Endothelial cell of umbilical vein (primary cell): ENCODE data around the gene ARG2. TPM values are rescaled to one million over a fixed set of nuclear protein-coding genes. Genes with fewer than 3 reads are reported as not detected.

Experiments used
- BruUV-seq: library from RNA; stranded (reverse); fragments of 400-500 nt; replicated peaks from 2 replicates; lab custom pipeline; 2021; lab: Mats Ljungman, UMichigan
- CTCF ChIA-PET: fragments of 300-600, 350-600 bp; sonication (Branson Sonifier 250); formaldehyde crosslinking; loops from one replicate; lab custom pipeline; 2021; ENCODE audit warnings: antibody characterized with exemption, inconsistent platforms; lab: Charles Lee
- POLR2A ChIA-PET: fragments of 300-600, 350-600 bp; sonication (Branson Sonifier 250); formaldehyde crosslinking; loops from one replicate; lab custom pipeline; 2021; ENCODE audit warnings: antibody characterized with exemption, inconsistent platforms; lab: Charles Lee
- DNase-seq: peaks from one replicate; pipeline ENCODE4 v3.0.0-alpha.2; 2011; ENCODE audit warnings: low read depth, low spot score
- FAIRE-seq: peaks from 2 replicates; lab custom pipeline; 2011; peaks lifted over from hg19 to GRCh38; lab: Jason Lieb, UNC
- H2AFZ ChIP-seq: 2 replicates; pipeline ENCODE4 v1.6.0; 2012; ENCODE audit warnings: low read depth, low read length, control low read depth, inconsistent platforms
- H3K27ac ChIP-seq: 2 replicates; pipeline ENCODE4 v1.5.1; 2011; ENCODE audit warnings: low read depth, mild to moderate bottlenecking, control low read depth, low read length, moderate library complexity; ENCODE audit not compliant: insufficient read depth
- H3K27me3 ChIP-seq, 2 experiments: 2 replicates each; pipeline versions ENCODE4 v1.6.0 to v1.6.1; 2011; ENCODE audit warnings: low read length in 2 of 2, mixed read lengths in 1 of 2; ENCODE audit not compliant: control insufficient read depth in 2 of 2, insufficient read depth in 2 of 2
- H3K36me3 ChIP-seq, 2 experiments: 2 replicates in 1 of 2; 3 replicates in 1 of 2; pipeline ENCODE4 v1.5.1; 2011; ENCODE audit warnings: low read length in 2 of 2, mild to moderate bottlenecking in 1 of 2, moderate library complexity in 1 of 2; ENCODE audit not compliant: control insufficient read depth in 2 of 2, insufficient read depth in 2 of 2; ENCODE audit errors: extremely low read depth in 1 of 2
- H3K4me1 ChIP-seq: 3 replicates; pipeline ENCODE4 v1.5.1; 2011; ENCODE audit warnings: mild to moderate bottlenecking, low read length; ENCODE audit not compliant: control insufficient read depth, insufficient read depth; ENCODE audit errors: extremely low read depth
- H3K4me2 ChIP-seq: 2 replicates; pipeline ENCODE4 v1.6.1; 2011; ENCODE audit warnings: low read length, control low read depth, mixed read lengths; ENCODE audit not compliant: insufficient read depth
- H3K4me3 ChIP-seq, 3 experiments: fragments of 200-600 bp in 1 of 3; sonication (generic), shearing (Covaris generic) in 1 of 3; replicated peaks in 1 of 3; 2 replicates each; pipeline ENCODE4 v1.5.1; 2011 to 2016; ENCODE audit warnings: control low read depth in 3 of 3, low read length in 3 of 3, mild to moderate bottlenecking in 2 of 3, inconsistent platforms in 1 of 3, low read depth in 1 of 3, moderate library complexity in 1 of 3; ENCODE audit not compliant: insufficient read depth in 1 of 3
- H3K79me2 ChIP-seq: 2 replicates; pipeline ENCODE4 v1.6.0; 2012; ENCODE audit warnings: low read length, inconsistent platforms; ENCODE audit not compliant: control insufficient read depth, insufficient read depth
- H3K9ac ChIP-seq: replicated peaks from 2 replicates; pipeline ENCODE3; 2011; ENCODE audit warnings: low read length, control low read depth; ENCODE audit not compliant: insufficient read depth; ENCODE audit errors: extremely low read depth
- H3K9me1 ChIP-seq: replicated peaks from 3 replicates; pipeline ENCODE4 v1.6.0; 2011; ENCODE audit warnings: mild to moderate bottlenecking, low read length; ENCODE audit not compliant: control insufficient read depth, insufficient read depth; ENCODE audit errors: extremely low read depth
- H3K9me3 ChIP-seq: replicated peaks from 2 replicates; pipeline ENCODE4 v1.5.1; 2012; ENCODE audit warnings: low read length, inconsistent platforms; ENCODE audit not compliant: control insufficient read depth, insufficient read depth
- H4K20me1 ChIP-seq: replicated peaks from 2 replicates; pipeline ENCODE3; 2011; ENCODE audit warnings: mild to moderate bottlenecking, low read length; ENCODE audit not compliant: control insufficient read depth, insufficient read depth; ENCODE audit errors: extremely low read depth
- EZH2 ChIP-seq: IDR thresholded peaks from 2 replicates; pipeline ENCODE4 v1.6.1; 2012; ENCODE audit warnings: borderline replicate concordance, low read depth, mild to moderate bottlenecking, moderate library complexity, low read length, inconsistent platforms; ENCODE audit not compliant: severe bottlenecking
- FOS ChIP-seq: IDR thresholded peaks from 2 replicates; pipeline ENCODE4 v1.6.1; 2011; ENCODE audit warnings: mild to moderate bottlenecking, low read length, moderate library complexity, borderline replicate concordance; ENCODE audit not compliant: insufficient read depth
- GATA2 ChIP-seq: IDR thresholded peaks from 2 replicates; pipeline ENCODE4 v1.7.0; 2011; ENCODE audit warnings: low read depth, mild to moderate bottlenecking, moderate library complexity, mixed read lengths, low read length; ENCODE audit not compliant: insufficient read length, insufficient read depth
- JUN ChIP-seq: IDR thresholded peaks from 2 replicates; pipeline ENCODE4 v1.6.1; 2011; ENCODE audit warnings: borderline replicate concordance, low read depth; ENCODE audit not compliant: insufficient read length, insufficient read depth
- MYC ChIP-seq: IDR thresholded peaks from one replicate; pipeline ENCODE4 v1.6.1; 2011; ENCODE audit warnings: mild to moderate bottlenecking, low read depth, low read length
- POLR2A ChIP-seq: IDR thresholded peaks from 2 replicates; pipeline ENCODE4 v1.6.1; 2012; ENCODE audit warnings: low read depth, mild to moderate bottlenecking, control low read depth, low read length
- POLR2AphosphoS5 ChIP-seq: IDR thresholded peaks from 2 replicates; pipeline ENCODE4 v1.6.1; 2012; ENCODE audit warnings: low read depth, mild to moderate bottlenecking, control low read depth, low read length, moderate library complexity; ENCODE audit not compliant: insufficient read depth
- dilution Hi-C: fragments of 300-500 bp; cut with MboI; formaldehyde crosslinking; loops from one replicate; pipeline ENCODE4 v1.15.0; 2019; ENCODE audit warnings: low sequenced_read_pairs; ENCODE audit not compliant: extremely low pct_ligation_motif_present
- intact Hi-C: fragments of 100-400 bp; cut with micrococcal nuclease; formaldehyde crosslinking; loops from one replicate; pipeline ENCODE4 v1.10.0; 2022
- polyA plus RNA-seq, 4 experiments: library from polyadenylated mRNA; depleted of rRNA in 3 of 4; stranded (reverse) in 3 of 4; unstranded in 1 of 4; fragments of >200 nt; gene quantifications; 2 replicates each; pipeline versions ENCODE4 v1.2.1 to v1.2.3, GENCODE V29; 2011 to 2012; ENCODE audit warnings: missing spikeins in 1 of 4
- total RNA-seq: library from RNA; stranded (reverse); gene quantifications from 2 replicates; pipeline ENCODE4 v1.2.3, GENCODE V29; 2021
- TF ChIP-seq, protein P1 (sequence below), 2 donors: IDR thresholded peaks; 1 replicate in 1 of 2; 2 replicates in 1 of 2; pipeline ENCODE4 v1.5.1; 2011; ENCODE audit warnings: low read length in 2 of 2, mild to moderate bottlenecking in 2 of 2, moderate library complexity in 2 of 2, control low read depth in 1 of 2, inconsistent platforms in 1 of 2, low read depth in 1 of 2; ENCODE audit not compliant: insufficient read depth in 1 of 2; ENCODE audit errors: extremely low read depth in 1 of 2
- TF ChIP-seq, protein P2 (sequence below): IDR thresholded peaks from 2 replicates; pipeline ENCODE4 v1.6.1; 2011; ENCODE audit not compliant: insufficient read depth, insufficient read length

The ARG2 gene
- total and polyA plus RNA-seq, 2 donors (not counting 3 experiments of a cell fraction or from before 2014, with no cell fraction given): 16.6 to 22.5 TPM

DNA sequence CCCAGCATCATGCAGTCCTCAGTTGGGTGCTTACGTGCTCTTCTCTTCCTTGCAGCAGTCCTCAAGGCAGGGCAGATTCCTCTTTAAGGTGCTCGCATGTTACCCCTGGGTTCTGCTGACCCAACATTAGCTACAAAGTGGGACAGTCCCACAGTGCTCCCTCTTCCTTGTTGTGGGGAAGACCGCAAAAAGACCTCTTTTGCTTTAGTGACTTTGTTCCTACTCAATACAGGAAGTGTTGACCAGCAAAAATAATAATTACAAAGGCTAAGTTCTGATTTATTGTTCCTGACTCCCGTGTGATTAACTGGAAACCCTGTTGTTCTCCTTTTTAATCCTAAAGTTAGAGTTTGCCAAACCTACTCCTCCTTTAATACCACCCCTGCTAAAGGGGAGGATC is 33.4 kb upstream of the ARG2 start:
- H3K9me3 ChIP-seq: no peaks in the 10 kb centered on the region
- no peak overlapping the region for H3K9ac ChIP-seq
- no peak for FAIRE-seq
- no TSS peak for BruUV-seq
- H3K27ac ChIP-seq: no peak overlapping the region
- H2AFZ ChIP-seq: no peak overlapping the region
- dilution Hi-C loops (no loop called here), intact Hi-C loops (no loop called here)
- H3K27me3 ChIP-seq: peaks cover 0 to 2% of the 10 kb centered on the region in 2 experiments
- no peaks in the 10 kb centered on the region for H3K4me1 ChIP-seq
- H3K79me2 ChIP-seq: no peaks in the 10 kb centered on the region
- H4K20me1 ChIP-seq: no peaks in the 10 kb centered on the region
- no peaks in the 10 kb centered on the region for H3K9me1 ChIP-seq
- ChIA-PET POLR2A (no interaction called here), CTCF (interaction anchor here (0.9 to 13.7 kb wide), 9 partner anchors 13 to 159 kb away, joined by 3 to 394 read pairs (median 5); partner anchors contain the start of genes PIGH, RDH11 and RDH12)
- no peak overlapping the region for H3K4me2 ChIP-seq
- H3K4me3 ChIP-seq: no peak overlapping the region
- no peak for DNase-seq
- TF ChIP-seq GATA2 (no peak), POLR2A (no peak)
- peaks cover 0 to 1% of the 10 kb centered on the region in 2 experiments for H3K36me3 ChIP-seq

DNA sequence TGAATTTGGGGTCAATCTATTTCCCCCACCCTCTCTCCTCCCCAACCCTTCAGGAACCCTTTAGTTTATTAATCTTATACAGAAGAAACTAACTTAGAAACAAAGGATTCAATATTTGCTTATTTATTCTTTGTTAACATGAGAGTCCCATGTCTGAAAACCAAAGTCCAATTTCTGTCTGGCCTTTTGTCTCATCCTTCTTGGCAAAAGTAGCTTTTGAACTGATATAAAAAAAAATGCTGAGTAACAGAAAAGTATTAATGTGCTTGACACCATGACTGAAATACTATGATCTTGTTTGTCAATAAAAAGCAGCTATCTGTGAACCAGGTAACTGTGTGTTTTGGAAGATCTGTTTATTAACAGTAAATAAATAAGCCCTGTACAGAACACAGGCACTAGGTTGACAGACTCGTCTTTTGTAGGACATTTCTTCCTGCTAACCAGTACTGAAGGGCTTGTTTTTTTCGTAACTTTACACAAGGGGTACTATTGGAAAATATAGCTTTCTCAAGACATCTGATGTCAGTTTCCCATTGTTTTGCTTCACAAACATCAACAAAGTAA is 30.4 kb upstream of the ARG2 start:
- ChIA-PET POLR2A (interaction anchor here (1.2 kb wide), 1 partner anchor 11 kb away, joined by 3 read pairs; the partner anchor contains the start of gene PIGH), CTCF (interaction anchor here (0.9 to 13.7 kb wide), 6 partner anchors 10 to 162 kb away, joined by 3 to 394 read pairs (median 6); partner anchors contain the start of genes PIGH and RDH12)
- no peak for DNase-seq
- Histone ChIP-seq H3K4me1 (no peaks in the 10 kb centered on the region), H3K9ac (no peak overlapping the region), H3K4me3 (no peak overlapping the region), H3K79me2 (no peaks in the 10 kb centered on the region), H2AFZ (no peak overlapping the region), H3K27ac (no peak overlapping the region), H4K20me1 (no peaks in the 10 kb centered on the region), H3K9me1 (no peaks in the 10 kb centered on the region), H3K4me2 (no peak overlapping the region), H3K36me3 (peaks cover 0 to 1% of the 10 kb centered on the region in 2 experiments), H3K27me3 (no peaks in the 10 kb centered on the region), H3K9me3 (no peaks in the 10 kb centered on the region)
- intact Hi-C loops: no loop called here
- peak; percentile 70 for FAIRE-seq
- dilution Hi-C loops: no loop called here
- no TSS peak for BruUV-seq
- TF ChIP-seq, protein P1, sequence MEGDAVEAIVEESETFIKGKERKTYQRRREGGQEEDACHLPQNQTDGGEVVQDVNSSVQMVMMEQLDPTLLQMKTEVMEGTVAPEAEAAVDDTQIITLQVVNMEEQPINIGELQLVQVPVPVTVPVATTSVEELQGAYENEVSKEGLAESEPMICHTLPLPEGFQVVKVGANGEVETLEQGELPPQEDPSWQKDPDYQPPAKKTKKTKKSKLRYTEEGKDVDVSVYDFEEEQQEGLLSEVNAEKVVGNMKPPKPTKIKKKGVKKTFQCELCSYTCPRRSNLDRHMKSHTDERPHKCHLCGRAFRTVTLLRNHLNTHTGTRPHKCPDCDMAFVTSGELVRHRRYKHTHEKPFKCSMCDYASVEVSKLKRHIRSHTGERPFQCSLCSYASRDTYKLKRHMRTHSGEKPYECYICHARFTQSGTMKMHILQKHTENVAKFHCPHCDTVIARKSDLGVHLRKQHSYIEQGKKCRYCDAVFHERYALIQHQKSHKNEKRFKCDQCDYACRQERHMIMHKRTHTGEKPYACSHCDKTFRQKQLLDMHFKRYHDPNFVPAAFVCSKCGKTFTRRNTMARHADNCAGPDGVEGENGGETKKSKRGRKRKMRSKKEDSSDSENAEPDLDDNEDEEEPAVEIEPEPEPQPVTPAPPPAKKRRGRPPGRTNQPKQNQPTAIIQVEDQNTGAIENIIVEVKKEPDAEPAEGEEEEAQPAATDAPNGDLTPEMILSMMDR (IDR thresholded peaks at IDR 0.05; ENCODE audit: extremely low read depth in 1 of 2, insufficient read depth in 1 of 2, low read depth in 1 of 2, low read length in 2 of 2): no peak
- TF ChIP-seq MYC: no peak
- TF ChIP-seq JUN: no peak
- TF ChIP-seq FOS: no peak
- TF ChIP-seq EZH2: no peak
- TF ChIP-seq POLR2AphosphoS5: no peak
- TF ChIP-seq GATA2: no peak
- no peak for TF ChIP-seq POLR2A
- TF ChIP-seq, protein P2, sequence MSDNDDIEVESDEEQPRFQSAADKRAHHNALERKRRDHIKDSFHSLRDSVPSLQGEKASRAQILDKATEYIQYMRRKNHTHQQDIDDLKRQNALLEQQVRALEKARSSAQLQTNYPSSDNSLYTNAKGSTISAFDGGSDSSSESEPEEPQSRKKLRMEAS: no peak
